DND-41 (cell line): ENCODE measurements around the gene ARHGAP26.

ENCODE experiments used
- EZH2 ChIP-seq: IDR thresholded peaks from 3 replicates; pipeline ENCODE4 v1.6.1; 2012; ENCODE audit warnings: borderline replicate concordance, low read depth, mild to moderate bottlenecking, moderate library complexity, low read length, inconsistent platforms; ENCODE audit not compliant: severe bottlenecking
- TF ChIP-seq, protein P1 (sequence below): IDR thresholded peaks from 2 replicates; pipeline ENCODE4 v1.5.1; 2012; ENCODE audit warnings: borderline replicate concordance, low read length, moderate library complexity, mild to moderate bottlenecking; ENCODE audit not compliant: poor library complexity, severe bottlenecking; ENCODE audit errors: extremely low read depth

- TF ChIP-seq, protein P1, sequence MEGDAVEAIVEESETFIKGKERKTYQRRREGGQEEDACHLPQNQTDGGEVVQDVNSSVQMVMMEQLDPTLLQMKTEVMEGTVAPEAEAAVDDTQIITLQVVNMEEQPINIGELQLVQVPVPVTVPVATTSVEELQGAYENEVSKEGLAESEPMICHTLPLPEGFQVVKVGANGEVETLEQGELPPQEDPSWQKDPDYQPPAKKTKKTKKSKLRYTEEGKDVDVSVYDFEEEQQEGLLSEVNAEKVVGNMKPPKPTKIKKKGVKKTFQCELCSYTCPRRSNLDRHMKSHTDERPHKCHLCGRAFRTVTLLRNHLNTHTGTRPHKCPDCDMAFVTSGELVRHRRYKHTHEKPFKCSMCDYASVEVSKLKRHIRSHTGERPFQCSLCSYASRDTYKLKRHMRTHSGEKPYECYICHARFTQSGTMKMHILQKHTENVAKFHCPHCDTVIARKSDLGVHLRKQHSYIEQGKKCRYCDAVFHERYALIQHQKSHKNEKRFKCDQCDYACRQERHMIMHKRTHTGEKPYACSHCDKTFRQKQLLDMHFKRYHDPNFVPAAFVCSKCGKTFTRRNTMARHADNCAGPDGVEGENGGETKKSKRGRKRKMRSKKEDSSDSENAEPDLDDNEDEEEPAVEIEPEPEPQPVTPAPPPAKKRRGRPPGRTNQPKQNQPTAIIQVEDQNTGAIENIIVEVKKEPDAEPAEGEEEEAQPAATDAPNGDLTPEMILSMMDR = no peak
- no peak for TF ChIP-seq EZH2
Measured at GRCh38 chr5:142852416-142853198, 82.4 kb downstream of the ARHGAP26 start.
